ENCODE data around the gene ICAM2.

Gene ICAM2

GRCh38 chr17:64020056-64020766 is at the start of gene ICAM2:
Gene ICAM2, minus strand, starts transcription at chr17:64020633. Its CDS starts 13,942 bp downstream, at chr17:64006691.
- DNase-seq = peak; percentile 88

DNA sequence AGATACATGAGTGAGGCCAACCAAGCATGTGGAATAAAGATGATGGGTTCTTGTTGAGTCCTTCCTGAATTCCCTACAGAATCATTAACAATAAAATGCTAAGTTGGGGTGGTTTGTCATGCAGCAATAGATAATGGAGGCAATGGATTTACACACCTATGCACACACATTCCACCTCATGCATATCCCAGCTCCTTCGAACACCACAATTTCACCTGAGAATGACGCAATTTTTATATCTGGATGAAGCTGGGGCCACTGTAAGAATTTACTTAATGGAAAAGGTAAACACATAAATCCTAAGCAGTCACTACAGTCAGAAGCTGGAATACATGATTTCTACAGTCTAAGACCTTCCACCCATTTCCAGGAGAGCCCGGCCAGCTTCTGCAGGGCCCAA is 49.8 kb upstream of the ICAM2 start:
- DNase-seq = no peak

DNA sequence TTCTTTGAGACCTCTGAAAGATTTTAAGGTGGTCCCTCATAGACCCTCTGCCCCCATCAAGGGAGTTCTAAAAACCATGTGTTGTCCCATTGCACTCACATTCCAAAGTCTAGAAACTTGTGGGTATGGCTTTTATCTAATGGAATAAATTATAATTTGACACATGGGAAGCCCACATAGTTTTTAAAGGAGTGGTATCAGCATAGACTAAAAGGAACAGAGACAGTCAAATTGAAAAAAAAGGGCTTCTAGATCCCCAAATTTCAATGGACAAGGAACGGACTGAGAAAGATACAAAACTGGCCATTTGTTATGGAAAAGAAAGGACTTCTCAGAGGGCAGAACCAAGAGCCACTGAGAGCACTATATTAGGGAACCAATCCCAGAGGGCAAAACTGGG is 48.7 kb upstream of the ICAM2 start:
- no peak for DNase-seq

DNA sequence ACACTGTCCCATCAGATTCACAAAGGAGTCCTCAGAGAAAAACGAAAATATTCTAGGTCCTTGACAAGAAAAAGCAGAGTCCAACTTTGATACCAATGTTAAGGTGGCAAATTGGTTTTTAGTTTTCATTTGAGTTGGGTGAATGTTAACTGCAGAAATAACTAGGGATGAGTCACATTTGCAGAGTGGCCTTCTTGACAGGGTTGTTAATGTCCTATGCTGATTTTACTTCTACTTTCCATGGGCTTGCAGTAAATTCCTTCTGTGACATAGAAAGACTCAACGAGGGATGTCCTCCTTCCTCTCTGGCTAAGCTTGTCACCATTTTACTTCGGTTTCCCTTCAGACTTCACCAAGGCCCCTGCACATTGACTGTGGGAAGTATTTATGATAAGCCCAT is 47.2 kb upstream of the ICAM2 start:
- DNase-seq = no peak

DNA sequence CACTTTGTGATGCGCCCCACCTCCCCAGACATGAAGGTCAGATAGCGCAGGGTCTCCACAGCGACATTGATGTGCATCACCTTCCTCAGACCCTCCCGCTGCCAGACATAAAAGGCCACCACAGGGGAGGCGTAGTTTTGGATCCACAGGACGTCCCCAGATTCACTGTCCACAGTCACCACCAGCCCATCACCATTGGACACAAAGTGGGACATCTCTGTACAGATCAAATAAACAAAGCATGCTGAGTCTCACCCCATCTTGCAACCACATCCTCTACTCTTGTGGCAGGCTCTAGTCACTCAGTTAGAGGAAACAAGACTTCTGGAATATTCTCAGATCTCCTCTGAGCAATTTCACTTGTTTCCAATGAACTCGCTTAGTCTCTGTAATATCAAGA is 46.3 kb upstream of the ICAM2 start:
- no peak for DNase-seq

GRCh38 chr17:64065161-64065560 is 44.7 kb upstream of the ICAM2 start:
- no peak for DNase-seq

DNA sequence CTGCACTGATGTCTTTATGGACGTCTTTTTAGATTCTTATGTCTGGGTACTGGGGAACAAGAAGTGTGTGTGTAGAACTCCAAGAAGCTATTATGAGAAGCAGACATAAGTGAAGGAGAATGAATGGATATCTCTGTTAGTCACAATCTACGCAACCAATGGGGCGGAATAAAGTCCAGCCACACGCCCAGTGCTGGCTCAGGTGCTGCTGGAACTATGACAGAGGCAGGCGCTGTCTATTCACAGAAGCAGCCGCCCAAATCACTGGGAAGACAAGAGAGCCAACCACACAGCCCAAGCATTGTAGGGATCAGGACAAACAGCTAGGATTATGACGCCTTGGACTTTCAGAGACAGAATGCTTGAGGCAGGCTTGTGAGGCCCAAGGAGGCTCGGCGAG is 43.9 kb upstream of the ICAM2 start:
- no peak for DNase-seq

DNA sequence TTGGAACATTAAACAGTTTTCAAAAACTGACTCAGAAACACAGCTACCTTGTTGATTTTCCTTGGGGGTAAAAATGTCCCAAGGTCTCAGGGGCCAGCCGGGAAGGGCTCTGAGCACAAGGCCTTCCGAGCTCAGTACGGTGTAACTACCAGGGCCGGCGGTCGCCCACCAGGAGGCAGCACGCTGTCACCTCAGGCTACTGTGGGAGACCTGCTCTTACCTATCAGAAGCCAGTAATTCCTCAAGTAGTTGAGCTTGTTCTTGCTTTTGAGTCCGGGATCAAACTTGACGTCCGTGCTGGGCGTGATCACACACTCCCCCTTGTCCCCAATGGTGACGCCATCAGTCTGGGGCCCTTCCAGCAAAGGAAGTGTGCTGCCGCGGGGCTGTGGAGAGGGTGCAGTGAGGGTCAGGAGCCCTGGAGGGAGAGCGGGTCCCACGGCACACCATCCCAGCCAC is 43.4 kb upstream of the ICAM2 start:
- peak; percentile 73 for DNase-seq

DNA sequence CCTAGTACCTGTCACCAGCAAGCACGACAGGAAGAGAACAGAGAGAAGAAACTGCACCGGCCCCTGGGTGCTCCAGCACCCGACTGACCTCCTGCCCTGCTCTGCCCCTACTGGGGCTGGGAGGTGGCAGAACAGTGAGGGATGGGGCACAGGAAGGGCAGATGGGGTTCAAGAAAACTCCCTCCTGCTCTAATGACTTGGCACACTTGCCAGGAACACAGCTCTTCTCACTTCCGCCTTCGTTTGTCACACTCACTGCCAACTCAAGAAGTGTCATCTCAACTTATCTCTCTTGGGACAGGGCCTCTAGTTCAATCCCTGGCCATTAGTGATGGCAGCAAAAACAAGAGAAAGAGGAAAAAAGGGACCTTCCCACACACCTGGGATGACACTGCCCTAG is 42.7 kb upstream of the ICAM2 start:
- no peak for DNase-seq

DNA sequence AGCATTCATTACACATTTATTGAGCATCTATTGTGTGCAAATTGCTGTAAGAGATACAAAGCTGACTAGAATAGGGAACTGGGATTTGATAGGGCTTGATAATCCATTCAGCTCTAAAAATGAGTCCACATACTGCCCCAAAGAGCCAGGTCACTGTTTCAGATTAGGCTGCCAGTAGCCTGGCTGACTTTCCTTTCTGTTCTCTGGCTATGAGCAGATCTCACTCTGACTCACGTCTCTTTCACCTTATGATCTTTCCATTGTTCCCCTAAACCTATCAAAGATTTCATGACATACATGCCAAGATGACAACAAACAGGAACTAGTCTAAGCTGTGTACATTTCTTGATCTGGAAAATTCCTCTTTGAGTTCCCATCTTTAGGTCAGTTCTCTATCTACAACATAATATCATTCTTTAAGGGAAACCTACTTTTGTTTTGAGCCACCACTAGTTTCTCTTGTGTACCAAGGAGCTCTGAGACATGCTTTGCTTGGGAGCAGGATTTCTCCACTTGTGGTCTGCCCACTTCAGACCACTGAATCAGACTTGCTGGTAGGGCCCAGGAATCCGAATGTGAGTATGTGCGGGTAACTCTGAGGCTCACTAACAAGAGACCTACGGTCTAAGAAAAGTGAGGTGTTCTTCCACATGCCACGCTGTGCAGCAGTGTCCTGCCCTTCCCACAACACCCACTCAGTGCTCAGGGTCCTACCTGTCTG is 40.9 kb upstream of the ICAM2 start:
- peak; percentile 42 for DNase-seq

GRCh38 chr17:64060331-64060730 is 39.9 kb upstream of the ICAM2 start:
- DNase-seq = no peak

GRCh38 chr17:64059756-64060155 is 39.3 kb upstream of the ICAM2 start:
- no peak for DNase-seq

- DNase-seq = no peak
Observed at GRCh38 chr17:64058621-64059020, 38.2 kb upstream of the ICAM2 start.

DNA sequence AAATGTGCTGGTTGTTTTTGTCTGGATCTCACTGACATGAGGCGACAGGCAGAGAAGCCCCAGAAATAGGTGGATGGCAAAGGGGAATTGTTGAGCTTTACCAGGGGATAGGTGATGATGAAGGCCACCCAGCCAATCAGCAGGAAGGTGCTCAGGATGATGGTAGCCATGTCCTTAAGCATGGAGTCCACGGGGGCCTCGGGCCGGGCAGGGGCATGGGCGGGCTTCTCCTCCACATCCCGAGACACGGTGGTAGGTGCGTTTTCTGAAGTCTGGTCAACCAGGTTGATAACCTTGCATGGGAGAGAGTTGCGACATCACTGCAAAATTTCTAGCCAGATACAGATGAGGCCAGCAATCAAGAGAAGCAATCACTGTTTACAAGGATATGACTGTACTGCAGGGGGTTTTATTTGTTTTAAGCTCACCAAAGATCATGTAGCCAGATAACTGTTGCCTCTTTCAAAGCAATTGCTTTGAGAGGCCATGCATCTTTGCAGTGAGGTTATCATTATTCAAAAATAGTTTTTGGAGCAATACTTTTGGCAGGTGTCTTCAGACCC is 37.3 kb upstream of the ICAM2 start:
- no peak for DNase-seq

DNA sequence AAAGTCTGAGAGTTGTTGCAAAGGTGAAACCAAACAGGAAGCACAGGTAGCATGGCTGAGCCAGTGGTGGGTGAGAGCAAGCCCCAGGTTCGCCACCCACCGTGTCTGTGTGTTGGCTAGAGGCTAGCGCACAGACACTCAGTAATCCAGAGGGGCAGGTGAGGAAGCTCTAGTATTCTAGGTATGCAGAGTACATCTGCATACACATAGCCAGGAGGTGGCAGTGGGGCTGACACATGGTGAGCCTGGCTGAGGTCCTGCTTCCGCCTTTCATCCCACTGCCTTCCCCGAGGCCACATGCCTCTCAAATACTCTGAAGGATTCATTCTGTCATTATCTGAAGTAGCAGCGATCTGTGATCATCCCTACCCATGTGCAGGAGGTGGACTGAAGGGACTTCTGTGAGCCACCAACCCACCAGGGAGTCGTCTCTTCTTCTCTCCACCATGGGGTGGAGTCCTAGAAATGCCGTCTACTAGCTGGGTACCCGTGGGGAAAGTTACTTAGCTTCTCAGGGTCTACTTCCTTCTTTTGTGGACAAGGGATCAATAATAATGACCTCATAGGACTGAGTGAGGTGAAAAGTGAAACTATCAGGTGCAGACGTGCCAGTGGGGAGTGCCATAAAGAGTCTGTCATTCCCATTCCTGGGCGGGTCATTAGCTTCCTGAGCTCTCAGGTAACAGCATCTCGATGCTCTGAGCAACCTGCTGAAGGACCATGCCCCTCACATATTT is 36.0 kb upstream of the ICAM2 start:
- DNase-seq = no peak

DNA sequence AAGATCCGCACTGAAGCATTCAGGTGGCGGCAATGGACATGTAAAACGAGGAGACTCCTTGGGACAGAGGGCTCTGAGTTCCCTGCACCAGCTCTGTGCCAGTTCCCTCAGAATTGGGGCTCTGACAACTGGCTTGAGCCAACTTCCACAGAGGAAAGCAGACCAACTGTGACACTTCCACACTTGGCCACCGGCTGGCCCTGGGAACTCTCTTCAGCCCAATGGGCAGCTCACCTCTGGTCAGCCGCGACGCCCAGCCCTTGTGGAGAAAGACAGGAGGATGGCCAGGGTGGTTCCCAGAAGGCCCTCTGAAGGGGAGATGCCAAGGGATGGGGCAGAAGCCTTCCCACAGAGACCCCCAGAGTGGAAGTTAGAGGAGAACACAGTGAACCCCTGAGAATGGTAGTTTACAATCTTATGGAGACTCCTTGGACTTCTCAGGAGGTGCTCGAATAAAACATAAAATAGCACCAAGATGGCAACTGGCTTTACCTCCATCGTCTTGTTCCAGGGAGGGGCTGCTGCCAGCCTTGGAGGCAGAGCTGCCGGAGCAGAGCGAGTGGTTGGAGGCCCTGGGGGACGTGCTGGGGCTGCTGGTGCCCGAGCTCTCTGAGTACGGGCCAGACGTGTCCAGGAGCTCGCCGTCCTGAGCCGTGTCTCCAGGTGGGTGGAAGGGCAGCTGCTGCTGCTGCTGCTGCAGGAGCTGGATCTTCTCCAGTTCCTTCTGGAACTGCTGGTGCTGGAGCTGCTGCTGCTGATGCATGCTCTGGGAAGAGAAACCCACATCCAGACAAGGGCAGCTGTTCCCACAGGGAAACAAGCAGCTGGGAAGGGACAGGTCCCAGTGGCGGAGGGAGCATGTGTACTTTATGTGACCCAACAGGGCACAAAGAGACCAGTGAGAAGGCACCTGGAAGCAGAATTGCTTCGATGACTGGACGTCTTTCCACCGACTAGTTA is 35.0 kb upstream of the ICAM2 start:
- no peak for DNase-seq

DNA sequence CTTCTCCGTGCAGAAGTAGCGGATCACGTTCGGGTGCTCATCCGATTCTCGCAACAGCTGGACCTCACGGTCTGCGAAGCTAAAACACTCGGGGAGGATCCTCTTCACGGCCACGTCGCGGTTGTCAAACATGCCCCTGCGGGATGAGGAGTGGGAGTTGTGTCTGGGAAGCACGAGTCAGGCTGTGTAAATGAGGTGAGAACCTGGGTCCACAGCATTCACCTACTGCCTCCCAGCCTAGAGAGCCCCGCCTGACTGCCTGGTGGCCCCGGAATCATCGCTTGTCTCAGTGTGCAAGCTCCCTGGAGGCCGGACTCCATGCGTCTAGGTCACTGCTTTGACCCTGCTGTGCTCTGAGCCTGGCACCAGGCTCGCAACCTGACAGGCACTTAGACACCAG is 33.9 kb upstream of the ICAM2 start:
- no peak for DNase-seq

DNA sequence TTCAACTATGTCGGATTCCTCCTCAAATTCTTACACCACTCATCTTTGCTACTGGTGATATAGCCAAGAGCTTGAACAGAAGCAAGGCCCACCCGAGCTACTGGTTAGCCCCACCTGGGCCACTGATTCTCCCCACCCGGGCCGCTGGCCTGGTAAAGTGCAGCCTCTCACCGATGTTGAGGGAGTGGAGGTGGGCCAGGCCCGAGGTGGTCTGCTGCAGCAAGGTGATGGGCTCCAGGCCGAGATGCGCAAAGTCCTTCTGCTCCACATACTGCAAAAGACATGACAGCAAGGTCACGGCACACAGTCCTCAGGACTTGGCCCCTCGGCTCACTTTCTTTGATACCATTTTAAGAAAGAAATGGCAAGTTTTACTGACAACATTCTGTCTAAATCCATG is 32.7 kb upstream of the ICAM2 start:
- no peak for DNase-seq

GRCh38 chr17:64051153-64051552 is 30.7 kb upstream of the ICAM2 start:
- no peak for DNase-seq

DNA sequence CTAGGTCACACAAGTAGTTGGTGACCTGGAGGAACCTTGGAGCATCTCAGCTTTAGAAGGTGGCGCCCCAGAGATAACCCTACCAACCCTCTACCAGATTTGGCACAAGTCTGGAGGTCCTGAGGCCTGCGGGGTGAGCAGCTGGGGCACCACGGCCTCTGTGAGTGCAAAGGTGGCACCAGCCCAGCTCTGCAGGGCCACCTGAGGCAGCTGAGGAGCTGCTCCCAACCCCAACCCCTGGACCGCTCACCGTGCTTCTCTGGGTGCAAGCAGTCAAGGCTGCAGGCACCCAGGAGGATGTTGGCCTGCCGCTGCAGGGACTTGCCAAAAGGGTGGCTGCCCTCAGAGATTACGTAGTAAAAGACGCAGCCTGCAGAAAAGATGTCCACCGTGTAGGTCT is 28.4 kb upstream of the ICAM2 start:
- no peak for DNase-seq

DNA sequence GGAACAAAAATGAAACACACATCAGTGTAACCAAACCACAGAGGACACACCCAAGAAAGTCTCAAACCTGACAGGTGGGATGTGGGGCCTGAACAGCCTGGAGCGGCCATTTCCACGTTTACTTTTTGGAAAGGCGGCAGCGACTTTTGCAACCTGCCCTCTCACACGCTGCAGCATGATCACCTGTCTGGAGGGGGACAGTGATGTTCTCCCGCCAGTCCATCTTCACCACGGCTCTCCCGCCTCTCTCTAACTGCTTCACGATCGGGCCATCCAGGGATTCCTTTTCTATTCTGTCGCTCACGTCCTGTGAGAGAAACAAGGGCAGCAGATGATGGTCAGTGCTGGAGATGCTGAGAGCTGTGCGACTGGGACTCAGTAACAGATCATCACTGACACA is 24.7 kb upstream of the ICAM2 start:
- no peak for DNase-seq

Measured in activated CD4-positive, alpha-beta T cell treated with anti-CD3 and anti-CD28 coated beads for 48 hours (primary cell).